ENCODE results near the gene OLFM2.

- TF ChIP-seq NFIC (IDR thresholded peaks at IDR 0.05) (no peak), EP300 (IDR thresholded peaks at IDR 0.05; ENCODE audit: borderline replicate concordance) (no peak), EGR1 (IDR thresholded peaks at IDR 0.05) (no peak), FOXM1 (IDR thresholded peaks at IDR 0.05; ENCODE audit: borderline replicate concordance, low read depth) (no peak), TCF12 (IDR thresholded peaks at IDR 0.05; ENCODE audit: low read depth) (no peak), ZBTB7A (IDR thresholded peaks at IDR 0.05; ENCODE audit: low read depth) (no peak), TAF1 (IDR thresholded peaks at IDR 0.05; ENCODE audit: low read depth) (no peak), REST (IDR thresholded peaks at IDR 0.05; ENCODE audit: low read depth) (no peak), CEBPB (IDR thresholded peaks at IDR 0.05) (no peak), RAD21 (IDR thresholded peaks at IDR 0.05; ENCODE audit: low read depth) (no peak), MAX (IDR thresholded peaks at IDR 0.05) (no peak), YY1 (IDR thresholded peaks at IDR 0.05; ENCODE audit: low read depth) (no peak), USF1 (IDR thresholded peaks at IDR 0.05) (no peak)
These were observed 22.1 kb upstream of the OLFM2 start for GRCh38 chr19:9958379-9958821.

Data from Ishikawa (cell line).